GM18519 (cell line): ENCODE data around the gene PRODH.
"Not testable (repeated sequence)": the region's sequence is repeated elsewhere in the genome, so short reads cannot be mapped to it uniquely, and the experiment has no call there.

Source experiments
- ATAC-seq: cut with Tn5 transposase; IDR thresholded peaks from one replicate; pipeline ENCODE4 v1.9.1; 2021; ENCODE audit warnings: mild to moderate bottlenecking, moderate library complexity; ENCODE audit not compliant: unreplicated experiment, low FRiP score

PRODH gene

DNA sequence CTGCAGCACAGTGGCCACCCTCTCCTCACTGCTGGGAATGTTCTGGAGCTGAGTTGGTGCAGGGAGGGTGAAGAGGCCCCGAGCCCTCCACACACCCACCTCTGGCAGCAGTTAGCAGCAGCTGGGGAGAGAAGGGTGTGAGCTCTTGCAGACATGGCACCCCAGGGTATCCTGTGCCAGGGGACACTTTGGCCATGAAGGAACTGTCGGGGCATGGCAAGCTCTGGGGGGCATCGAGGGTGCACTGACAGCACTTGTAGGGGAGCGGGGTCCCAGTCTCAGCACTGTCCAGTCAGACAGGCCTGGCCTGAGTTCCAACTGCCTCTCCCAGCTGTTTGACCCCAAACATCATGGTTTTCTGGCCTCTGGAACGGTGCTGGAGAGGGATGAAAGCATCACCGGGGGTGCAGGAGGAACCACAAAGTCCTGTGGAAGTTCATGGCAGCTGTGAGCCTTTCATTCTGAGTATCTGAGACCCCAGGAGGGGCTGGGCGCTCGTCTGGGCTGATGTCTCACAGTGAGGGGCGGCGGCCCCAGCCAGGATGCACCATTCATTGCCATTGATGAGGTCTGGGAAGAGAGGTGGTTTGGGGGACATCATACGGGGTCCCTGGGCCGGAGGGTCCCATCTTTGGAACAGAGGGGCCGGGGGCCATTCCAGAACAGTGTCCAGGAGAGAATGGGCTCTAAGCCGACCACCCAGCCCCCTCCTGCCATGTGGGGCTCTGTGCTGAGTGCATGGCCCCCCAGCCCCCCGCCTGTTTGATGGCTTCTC, 20.2 kb upstream of the PRODH start:
- ATAC-seq = not testable (repeated sequence)

DNA sequence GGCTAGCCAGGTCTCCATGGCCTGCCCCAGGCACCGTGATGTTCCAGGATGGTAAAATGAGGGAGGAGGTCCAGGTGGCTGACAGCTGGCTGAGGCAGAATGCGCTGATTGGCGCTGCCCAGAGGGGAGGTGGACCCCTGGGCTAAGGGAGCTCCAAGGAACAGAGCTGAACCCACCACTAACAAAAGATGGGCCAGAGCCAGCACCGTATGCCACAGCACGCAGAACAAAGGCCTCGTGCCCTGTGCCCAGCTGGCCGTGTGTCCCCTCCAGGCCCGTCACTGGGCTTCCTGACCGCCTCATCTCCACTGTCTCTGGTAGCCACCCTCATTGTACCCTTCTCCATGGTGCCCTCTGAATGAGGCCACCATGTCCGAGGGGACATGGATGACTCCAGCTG, 19.6 kb upstream of the PRODH start:
- no peak for ATAC-seq

DNA sequence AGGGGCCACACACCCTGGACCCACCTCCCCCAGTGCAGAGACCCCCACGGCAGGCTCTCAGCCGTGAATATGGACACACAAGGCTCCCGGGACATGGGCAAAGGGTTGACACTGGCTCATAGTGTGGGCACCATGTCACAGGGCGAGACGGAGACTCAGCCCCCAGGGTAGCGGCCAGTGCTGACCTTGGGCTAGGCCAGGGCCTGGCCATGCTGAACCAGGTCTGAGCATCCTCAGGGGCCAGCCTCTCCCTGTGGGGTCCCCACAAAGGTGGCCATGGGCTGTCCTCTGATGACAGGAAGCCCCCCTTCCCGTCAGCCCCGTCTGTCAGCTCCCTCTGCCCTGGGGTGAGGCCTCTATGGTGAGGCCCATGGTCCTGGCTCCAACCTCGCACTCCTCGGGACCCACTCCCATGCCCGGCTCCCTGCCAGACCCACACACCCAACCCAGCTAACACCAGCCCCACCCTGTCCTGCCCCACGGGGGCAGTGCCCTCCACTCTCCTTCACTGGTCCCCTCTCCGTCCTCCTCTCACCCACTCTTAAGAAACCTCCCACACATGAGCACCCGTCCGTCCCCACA, 19.0 kb upstream of the PRODH start:
- ATAC-seq = no peak

DNA sequence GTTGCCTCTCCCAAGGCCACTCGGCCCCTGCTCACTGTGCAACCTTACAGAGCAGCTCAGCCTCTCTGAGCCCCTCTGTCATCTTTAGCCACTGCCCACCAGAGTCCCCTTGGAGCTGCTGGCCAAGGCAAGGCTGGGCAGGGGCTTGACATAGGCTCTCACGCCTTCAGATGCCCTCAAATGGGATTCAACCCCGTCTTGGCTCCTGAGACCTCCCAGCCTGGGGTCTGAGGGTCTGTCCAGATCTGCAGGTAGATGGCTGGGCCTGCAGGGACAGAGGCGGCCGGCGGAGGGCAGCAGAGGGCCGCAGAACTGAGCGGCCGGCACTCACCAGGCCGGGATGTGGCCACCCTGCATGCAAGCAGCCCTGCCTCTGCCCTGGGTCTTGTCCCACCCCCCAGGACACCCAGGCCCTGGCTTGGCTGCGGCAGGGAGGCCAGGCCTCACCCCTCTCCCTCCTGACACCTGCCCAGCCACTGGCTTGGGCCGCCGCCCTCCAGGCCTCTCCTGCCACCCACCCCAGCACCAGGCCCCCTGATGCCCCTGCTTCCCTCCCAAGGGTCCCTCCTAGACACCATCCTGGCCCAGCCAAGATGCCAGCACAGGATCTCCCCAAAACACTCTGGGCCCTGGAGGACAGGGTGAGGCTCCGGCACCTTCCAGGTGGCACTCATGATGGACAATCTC, 18.4 kb upstream of the PRODH start:
- ATAC-seq = not testable (repeated sequence)

- not testable (repeated sequence) for ATAC-seq
Measured at GRCh38 chr22:18953128-18953527, 17.0 kb upstream of the PRODH start.

DNA sequence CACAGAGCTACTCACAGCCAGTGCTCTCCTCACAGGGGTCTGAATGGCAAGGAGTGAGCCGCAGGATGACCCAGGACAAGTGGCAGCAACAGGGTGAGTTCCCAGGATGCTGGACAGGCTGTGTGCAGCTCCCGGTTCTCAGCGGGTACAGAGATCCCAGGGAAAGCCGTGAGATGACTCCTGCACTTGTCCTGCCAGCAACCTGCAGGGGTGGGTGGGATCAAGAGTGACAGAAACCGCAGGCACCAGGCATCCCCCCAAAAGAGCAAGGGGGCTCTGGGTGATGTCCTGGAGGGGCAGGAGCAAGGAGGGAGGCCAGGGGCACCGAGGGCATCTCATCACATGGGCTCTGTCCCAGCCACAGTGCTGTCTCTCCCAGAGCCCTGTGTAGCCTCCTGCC, 15.9 kb upstream of the PRODH start:
- no peak for ATAC-seq

DNA sequence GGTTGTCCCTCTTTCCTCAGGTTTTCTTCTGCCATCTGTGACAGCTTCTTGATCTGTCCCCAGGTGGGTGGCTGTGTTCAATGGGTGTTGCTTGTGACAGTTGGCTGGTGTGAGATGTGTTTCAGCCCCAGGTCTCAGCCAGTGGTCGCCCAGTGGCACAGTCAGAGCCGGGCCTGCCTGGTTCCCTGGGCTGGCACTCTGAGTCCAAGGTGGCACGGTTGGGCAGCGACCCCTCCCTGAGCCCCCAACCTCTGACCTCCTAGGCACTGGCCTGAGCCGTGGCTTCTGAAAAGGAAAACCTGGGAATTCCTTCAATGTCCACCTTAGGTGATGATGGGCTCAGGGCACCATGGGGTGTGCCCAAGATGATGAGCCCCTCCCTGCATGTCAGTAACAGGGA, 14.0 kb upstream of the PRODH start:
- no peak for ATAC-seq

- ATAC-seq = no peak
Measured at GRCh38 chr22:18947905-18948304, 11.8 kb upstream of the PRODH start.

DNA sequence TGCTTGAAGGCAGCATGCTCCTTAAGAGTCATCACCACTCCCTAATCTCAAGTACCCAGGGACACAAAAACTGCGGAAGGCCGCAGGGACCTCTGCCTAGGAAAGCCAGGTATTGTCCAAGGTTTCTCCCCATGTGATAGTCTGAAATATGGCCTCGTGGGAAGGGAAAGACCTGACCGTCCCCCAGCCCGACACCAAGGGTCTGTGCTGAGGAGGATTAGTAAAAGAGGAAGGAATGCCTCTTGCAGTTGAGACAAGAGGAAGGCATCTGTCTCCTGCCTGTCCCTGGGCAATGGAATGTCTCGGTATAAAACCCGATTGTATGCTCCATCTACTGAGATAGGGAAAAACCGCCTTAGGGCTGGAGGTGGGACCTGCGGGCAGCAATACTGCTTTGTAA, 11.0 kb upstream of the PRODH start:
- ATAC-seq = not testable (repeated sequence)

GRCh38 chr22:18938691-18939090, 2.6 kb upstream of the PRODH start:
- ATAC-seq = not testable (repeated sequence)

GRCh38 chr22:18934688-18935087, 1.4 kb downstream of the PRODH start:
- not testable (repeated sequence) for ATAC-seq

- ATAC-seq = no peak
Measured at GRCh38 chr22:18933914-18934313, 2.2 kb downstream of the PRODH start.

- ATAC-seq = no peak
Measured at GRCh38 chr22:18931905-18932652, 4.0 kb downstream of the PRODH start.

DNA sequence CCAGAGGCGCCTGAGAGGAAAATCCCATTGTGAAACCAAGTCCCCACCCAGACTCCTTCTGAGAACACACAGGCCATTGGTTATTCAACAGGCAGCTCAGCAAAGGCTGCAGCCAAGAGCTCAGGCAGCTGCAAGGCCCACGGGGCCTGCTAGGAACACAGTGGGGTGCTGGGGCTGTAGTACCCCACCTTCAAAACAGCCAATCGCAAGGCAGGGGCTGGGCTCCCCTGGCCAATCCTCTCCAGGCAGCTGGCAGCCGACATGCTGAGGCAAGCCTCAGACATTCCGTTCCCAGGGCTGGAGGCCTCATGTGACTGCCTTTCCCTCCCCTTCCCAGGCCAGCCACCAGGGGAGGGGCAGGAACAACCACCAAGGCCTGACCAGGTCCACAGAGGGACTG, 6.6 kb downstream of the PRODH start:
- no peak for ATAC-seq

DNA sequence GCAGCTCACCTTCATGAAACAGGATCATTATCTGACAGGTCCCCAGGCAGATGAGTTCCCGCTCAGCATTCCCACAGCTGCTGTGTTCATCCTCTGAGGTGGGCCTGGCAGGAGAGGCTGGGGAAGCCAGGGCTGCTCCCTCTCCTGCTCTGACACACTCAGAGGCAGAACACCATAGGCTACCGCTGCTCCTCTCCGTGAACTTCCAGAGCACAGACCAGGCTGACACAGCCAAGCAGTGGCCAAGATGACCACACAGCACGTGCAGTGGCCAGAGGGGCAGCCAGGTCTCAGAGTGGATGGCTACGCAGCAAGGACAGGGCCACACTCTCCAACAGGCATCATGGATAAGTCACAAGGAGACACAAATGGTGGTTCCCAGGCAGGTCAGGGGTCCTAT, 8.5 kb downstream of the PRODH start:
- no peak for ATAC-seq

DNA sequence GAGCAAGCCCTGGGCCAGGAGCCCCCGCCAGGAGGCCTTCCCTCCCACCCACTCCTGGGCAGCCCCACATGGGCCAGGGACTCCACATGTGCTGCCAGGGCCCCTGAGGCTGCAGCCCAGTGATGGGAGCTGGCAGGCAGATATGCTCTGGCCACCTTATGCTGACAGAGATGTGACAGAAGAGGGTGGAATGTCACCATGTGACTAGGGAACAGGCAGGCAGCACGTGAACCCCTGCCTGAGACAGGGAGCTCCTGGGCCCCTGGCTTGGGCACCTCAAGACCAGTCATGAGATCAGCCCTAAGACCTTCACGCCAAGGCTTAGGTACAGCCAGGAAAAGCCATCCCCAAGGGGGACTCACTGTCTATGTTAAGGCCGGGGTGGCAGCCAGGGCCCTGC, 9.1 kb downstream of the PRODH start:
- ATAC-seq = no peak

DNA sequence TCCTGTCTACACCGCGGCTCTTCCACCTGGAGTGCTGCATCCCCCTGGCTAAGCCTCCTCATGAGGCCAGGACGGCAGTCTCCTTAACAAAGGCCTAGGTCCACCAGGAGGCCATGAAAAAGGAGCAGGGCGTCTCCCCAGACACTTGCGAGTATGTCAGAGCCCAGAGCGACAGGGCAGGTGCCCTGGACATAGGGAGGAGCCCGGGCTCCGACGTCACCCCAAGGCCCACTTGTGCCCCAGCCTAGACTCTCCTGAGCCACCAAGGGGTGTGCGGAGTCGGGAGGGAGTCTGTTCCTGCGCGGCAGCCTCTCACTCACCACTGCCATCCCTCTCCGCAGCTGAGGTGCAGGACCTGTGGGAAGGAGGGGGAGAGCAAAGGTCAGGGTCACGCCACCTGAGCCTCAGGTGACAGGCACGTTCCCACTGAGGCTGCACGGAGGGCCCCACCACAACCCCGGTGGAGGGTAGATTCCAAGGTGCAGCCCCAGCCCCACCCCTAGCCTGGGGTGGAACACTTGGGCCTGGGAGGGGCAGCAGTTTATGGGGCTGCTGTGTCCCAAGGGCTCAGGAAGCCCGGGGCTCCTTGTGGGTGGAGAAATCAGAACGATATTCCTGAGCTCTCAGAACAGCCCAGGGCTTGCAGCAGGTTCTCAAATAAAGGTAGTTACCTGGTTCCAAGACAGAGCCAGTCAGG, 10.6 kb downstream of the PRODH start:
- ATAC-seq = no peak

GRCh38 chr22:18920257-18920902, 15.7 kb downstream of the PRODH start:
- not testable (repeated sequence) for ATAC-seq

GRCh38 chr22:18917818-18918217, 18.3 kb downstream of the PRODH start:
- ATAC-seq = not testable (repeated sequence)

DNA sequence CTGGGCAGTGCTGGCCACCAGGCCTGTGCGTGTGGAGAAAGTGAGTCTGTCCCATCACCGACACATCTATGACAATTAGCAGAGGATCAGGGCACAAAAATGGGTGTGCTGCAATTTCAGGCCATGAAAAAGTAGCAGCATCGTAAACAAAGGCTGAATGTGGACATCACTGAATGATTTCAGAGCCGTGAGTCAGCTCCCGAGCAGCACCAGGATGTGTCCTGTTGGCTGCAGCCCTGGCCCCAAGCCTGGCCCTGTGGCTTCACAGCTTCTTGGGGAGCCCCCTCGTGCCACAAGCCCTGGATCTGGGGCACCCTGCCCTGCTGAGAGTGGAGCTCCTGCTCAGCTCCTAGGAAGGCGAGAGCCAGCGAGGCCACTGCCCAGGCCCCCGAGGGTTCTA, 20.5 kb downstream of the PRODH start:
- ATAC-seq = not testable (repeated sequence)
